Sigmoid colon (tissue), 4 donors: ENCODE data around the gene CA9.

Experiments used
- EP300 ChIP-seq, 4 donors: sonication (generic); formaldehyde crosslinking; IDR thresholded peaks; one replicate each; pipeline ENCODE4 v1.6.1; 2017; ENCODE audit warnings: antibody characterized with exemption in 4 of 4
- POLR2A ChIP-seq, 2 donors: fragments of 450-650 bp; IDR thresholded peaks; one replicate each; pipeline ENCODE4 v1.6.1; 2016; ENCODE audit warnings: antibody characterized with exemption in 2 of 2, mild to moderate bottlenecking in 2 of 2, moderate library complexity in 2 of 2
- TF ChIP-seq, protein P1 (sequence below), 4 experiments: fragments of 450-650 bp in 3 of 4; fragments of 200-600 bp in 1 of 4; IDR thresholded peaks; one replicate each; pipeline ENCODE4 v1.5.1; 2016 to 2019; ENCODE audit warnings: antibody characterized with exemption in 4 of 4, mild to moderate bottlenecking in 3 of 4, moderate library complexity in 2 of 4

- TF ChIP-seq, protein P1, sequence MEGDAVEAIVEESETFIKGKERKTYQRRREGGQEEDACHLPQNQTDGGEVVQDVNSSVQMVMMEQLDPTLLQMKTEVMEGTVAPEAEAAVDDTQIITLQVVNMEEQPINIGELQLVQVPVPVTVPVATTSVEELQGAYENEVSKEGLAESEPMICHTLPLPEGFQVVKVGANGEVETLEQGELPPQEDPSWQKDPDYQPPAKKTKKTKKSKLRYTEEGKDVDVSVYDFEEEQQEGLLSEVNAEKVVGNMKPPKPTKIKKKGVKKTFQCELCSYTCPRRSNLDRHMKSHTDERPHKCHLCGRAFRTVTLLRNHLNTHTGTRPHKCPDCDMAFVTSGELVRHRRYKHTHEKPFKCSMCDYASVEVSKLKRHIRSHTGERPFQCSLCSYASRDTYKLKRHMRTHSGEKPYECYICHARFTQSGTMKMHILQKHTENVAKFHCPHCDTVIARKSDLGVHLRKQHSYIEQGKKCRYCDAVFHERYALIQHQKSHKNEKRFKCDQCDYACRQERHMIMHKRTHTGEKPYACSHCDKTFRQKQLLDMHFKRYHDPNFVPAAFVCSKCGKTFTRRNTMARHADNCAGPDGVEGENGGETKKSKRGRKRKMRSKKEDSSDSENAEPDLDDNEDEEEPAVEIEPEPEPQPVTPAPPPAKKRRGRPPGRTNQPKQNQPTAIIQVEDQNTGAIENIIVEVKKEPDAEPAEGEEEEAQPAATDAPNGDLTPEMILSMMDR (IDR thresholded peaks at IDR 0.05), result no peak
- TF ChIP-seq POLR2A (IDR thresholded peaks at IDR 0.05), result no peak
- TF ChIP-seq EP300 (IDR thresholded peaks at IDR 0.05), result no peak
Measured at GRCh38 chr9:35679766-35680330, 6.1 kb downstream of the CA9 start.
